AG09309 (cell line): ENCODE measurements around the gene MALRD1.

Source experiments
- DNase-seq: peaks from one replicate; pipeline ENCODE4 v3.0.0-alpha.2; 2010; ENCODE audit warnings: low read depth
- H3K4me3 ChIP-seq: 2 replicates; pipeline ENCODE4 v1.5.1; 2011; ENCODE audit warnings: mild to moderate bottlenecking, low read depth, low read length, moderate library complexity; ENCODE audit not compliant: control insufficient read depth
- CTCF ChIP-seq: IDR thresholded peaks from 2 replicates; pipeline ENCODE4 v1.5.1; 2011; ENCODE audit warnings: mild to moderate bottlenecking, low read depth, low read length, inconsistent platforms; ENCODE audit not compliant: insufficient read depth, control insufficient read depth; ENCODE audit errors: missing control alignments

MALRD1 gene

GRCh38 chr10:19299645-19300044, 251.0 kb downstream of the MALRD1 start:
- no peak for DNase-seq
- no peak for TF ChIP-seq CTCF

GRCh38 chr10:19302117-19302516, 253.5 kb downstream of the MALRD1 start:
- no peak for TF ChIP-seq CTCF
- no peak overlapping the region for H3K4me3 ChIP-seq
- peak; percentile 10 for DNase-seq

More at GRCh38 chr10:19299645-19300044, 251.0 kb downstream of the MALRD1 start:
- H3K4me3 ChIP-seq, result no peak overlapping the region

DNA sequence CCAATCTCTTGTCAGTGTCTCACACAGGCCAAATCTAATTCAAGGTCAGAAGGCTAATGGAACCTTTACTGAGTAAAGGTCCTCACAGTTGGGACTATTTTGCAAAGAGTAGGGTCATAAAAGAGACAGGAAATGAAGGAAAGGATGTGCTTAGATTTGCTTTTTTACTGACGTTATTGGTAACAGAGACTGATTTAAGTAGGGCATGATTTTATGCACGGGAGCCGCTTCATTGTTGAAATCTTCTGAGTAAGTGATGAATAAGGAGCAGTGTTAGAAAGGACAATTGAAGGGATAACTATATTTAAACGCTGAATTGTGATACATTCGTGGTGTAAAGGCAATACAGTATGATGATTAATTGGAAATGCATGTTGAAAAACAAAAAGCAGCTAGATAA, 261.5 kb downstream of the MALRD1 start:
- no peak overlapping the region for H3K4me3 ChIP-seq
- no peak for DNase-seq
- TF ChIP-seq CTCF, result no peak

DNA sequence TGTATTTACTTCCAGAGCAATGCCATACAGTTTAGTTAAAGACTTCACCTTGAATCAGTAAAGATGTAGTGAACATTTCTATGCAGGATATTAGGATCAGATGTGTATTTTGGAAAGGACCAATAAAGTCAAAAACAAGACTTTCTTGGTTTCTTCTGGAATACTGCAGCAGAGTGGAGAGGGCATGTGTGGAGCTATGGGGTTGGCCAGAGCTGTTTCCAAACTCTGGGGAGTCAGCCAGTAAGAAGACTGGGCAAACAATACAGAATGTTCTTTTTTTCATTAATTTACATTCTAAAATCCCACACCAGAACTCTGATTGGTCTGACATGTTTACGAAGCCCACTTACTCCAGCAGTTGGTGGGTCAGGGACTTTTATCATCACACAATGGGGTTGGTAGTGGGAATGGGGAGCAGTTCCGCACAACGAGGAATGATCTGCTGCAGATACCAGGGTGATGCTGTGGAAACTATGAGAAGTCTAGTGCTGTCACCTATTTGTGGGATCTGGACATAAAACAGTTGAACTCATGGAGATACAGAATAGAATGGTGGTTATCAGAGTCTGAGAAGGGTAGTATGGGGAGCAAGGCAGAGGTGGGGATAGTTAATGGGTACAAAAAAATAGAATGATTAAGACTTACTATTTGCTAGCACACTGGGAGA, 267.7 kb downstream of the MALRD1 start:
- no peak for DNase-seq
- no peak for TF ChIP-seq CTCF
- no peak overlapping the region for H3K4me3 ChIP-seq

GRCh38 chr10:19317952-19318351, 269.4 kb downstream of the MALRD1 start:
- no peak overlapping the region for H3K4me3 ChIP-seq
- DNase-seq, result no peak
- no peak for TF ChIP-seq CTCF

DNA sequence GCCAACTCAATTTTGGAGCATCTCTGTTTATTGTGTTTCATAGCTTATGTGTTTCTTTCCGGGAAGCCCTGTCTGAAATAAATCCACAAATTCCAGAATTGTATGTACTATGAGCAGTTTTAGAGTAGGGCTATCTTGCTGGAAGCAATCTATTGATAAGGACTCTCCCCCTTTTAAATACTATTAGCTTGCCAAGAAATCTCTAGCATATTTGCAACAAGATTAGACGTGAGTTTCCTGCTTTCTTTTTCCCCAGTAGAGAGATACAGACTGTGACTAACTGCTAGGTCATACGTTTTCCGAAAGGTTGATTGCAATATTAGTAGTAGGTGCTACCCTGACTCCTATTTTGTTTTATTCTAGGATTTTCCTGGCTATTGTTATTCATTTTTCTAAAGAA, 277.0 kb downstream of the MALRD1 start:
- TF ChIP-seq CTCF, result no peak
- no peak for DNase-seq
- H3K4me3 ChIP-seq, result no peak overlapping the region
